ENCODE data around the gene AK8. TPM values are rescaled to one million over a fixed set of nuclear protein-coding genes. Genes with fewer than 3 reads are reported as not detected.

AK8 gene
- total and polyA plus RNA-seq, 9 of the 15 experiments (the other 6 are each of a cell fraction or from before 2014, with no cell fraction given): 0.06 to 0.37 TPM; not detected in 7

- Histone ChIP-seq H3K9ac (ENCODE audit: insufficient read depth in 1 of 2, low read depth in 2 of 2, low read length in 2 of 2) (no peak overlapping the region), H2AFZ (ENCODE audit: low read depth, low read length) (no peak overlapping the region), H3K79me2 (ENCODE audit: control insufficient read depth, insufficient read depth, low read length) (no peaks in the 10 kb centered on the region), H3K4me2 (ENCODE audit: insufficient read depth, low read length) (no peak overlapping the region), H3K4me1 (replicated peaks in 1 of 2; ENCODE audit: control insufficient read depth in 2 of 2, insufficient read depth in 2 of 2, low read length in 2 of 2) (peaks cover 0 to 5% of the 10 kb centered on the region in 2 experiments; a peak in 1 of 5 replicates), H3K36me3 (ENCODE audit: control insufficient read depth, insufficient read depth, low read length) (no peaks in the 10 kb centered on the region), H3K9me1 (ENCODE audit: control insufficient read depth, insufficient read depth, low read length) (no peaks in the 10 kb centered on the region), H4K20me1 (replicated peaks; ENCODE audit: control insufficient read depth, insufficient read depth, low read length) (no peaks in the 10 kb centered on the region), H3K4me3 (no peak overlapping the region), H3K9me3 (replicated peaks; ENCODE audit: control insufficient read depth, insufficient read depth, low read depth, low read length) (no peaks in the 10 kb centered on the region), H3K27ac (ENCODE audit: extremely low read depth, low read depth, low read length) (no peak overlapping the region), H3K27me3 (ENCODE audit: control insufficient read depth in 2 of 2, insufficient read depth in 2 of 2, low read length in 2 of 2) (peaks cover 40 to 75% of the 10 kb centered on the region in 2 experiments)
- ATAC-seq (no peak), DNase-seq (ENCODE audit: extremely low read depth in 1 of 4, low spot score in 3 of 4) (no peak), FAIRE-seq (no peak)
- BruUV-seq (replicated peaks): no TSS peak
- ChIA-PET POLR2A (interaction anchor here (0.8 kb wide), 1 partner anchor 122 kb away, joined by 3 read pairs; no protein-coding TSS in a partner anchor), CTCF (ENCODE audit: low intra/inter-chr PET ratio) (interaction anchor here (0.8 kb wide), 1 partner anchor 88 kb away, joined by 3 read pairs; no protein-coding TSS in a partner anchor)
- in situ Hi-C loops (cut with MboI) (loop anchor here (5.0 kb wide), 2 partner anchors 154 to 306 kb away; no protein-coding TSS in a partner anchor), intact Hi-C loops (cut with micrococcal nuclease) (no loop called here)
- 7% methylated on average over 10 of the region's 13 CpGs for WGBS (ENCODE audit: insufficient coverage, low coverage, missing lambda C conversion rate)
- TF ChIP-seq, protein P1, sequence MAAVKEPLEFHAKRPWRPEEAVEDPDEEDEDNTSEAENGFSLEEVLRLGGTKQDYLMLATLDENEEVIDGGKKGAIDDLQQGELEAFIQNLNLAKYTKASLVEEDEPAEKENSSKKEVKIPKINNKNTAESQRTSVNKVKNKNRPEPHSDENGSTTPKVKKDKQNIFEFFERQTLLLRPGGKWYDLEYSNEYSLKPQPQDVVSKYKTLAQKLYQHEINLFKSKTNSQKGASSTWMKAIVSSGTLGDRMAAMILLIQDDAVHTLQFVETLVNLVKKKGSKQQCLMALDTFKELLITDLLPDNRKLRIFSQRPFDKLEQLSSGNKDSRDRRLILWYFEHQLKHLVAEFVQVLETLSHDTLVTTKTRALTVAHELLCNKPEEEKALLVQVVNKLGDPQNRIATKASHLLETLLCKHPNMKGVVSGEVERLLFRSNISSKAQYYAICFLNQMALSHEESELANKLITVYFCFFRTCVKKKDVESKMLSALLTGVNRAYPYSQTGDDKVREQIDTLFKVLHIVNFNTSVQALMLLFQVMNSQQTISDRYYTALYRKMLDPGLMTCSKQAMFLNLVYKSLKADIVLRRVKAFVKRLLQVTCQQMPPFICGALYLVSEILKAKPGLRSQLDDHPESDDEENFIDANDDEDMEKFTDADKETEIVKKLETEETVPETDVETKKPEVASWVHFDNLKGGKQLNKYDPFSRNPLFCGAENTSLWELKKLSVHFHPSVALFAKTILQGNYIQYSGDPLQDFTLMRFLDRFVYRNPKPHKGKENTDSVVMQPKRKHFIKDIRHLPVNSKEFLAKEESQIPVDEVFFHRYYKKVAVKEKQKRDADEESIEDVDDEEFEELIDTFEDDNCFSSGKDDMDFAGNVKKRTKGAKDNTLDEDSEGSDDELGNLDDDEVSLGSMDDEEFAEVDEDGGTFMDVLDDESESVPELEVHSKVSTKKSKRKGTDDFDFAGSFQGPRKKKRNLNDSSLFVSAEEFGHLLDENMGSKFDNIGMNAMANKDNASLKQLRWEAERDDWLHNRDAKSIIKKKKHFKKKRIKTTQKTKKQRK (IDR thresholded peaks at IDR 0.05; ENCODE audit: borderline replicate concordance, low read depth, low read length): no peak
- TF ChIP-seq RFX1 (IDR thresholded peaks at IDR 0.05) (no peak), BCLAF1 (IDR thresholded peaks at IDR 0.05; ENCODE audit: borderline replicate concordance in 1 of 2, control insufficient read depth in 1 of 2, low read depth in 2 of 2, low read length in 1 of 2) (no peak), HCFC1 (IDR thresholded peaks at IDR 0.05; ENCODE audit: low read depth, low read length) (no peak), RUNX1 (IDR thresholded peaks at IDR 0.05; ENCODE audit: low read depth) (no peak), ZNF311 (CRISPR knock-in tag; IDR thresholded peaks at IDR 0.05) (no peak), HNRNPH1 (optimal IDR thresholded peaks at IDR 0.05; ENCODE audit: low read depth, low read length) (no peak), CHD2 (IDR thresholded peaks at IDR 0.05; ENCODE audit: low read depth, low read length) (no peak), ZNF586 (CRISPR knock-in tag; conservative IDR thresholded peaks at IDR 0.05) (no peak)
- TF ChIP-seq, protein P2, sequence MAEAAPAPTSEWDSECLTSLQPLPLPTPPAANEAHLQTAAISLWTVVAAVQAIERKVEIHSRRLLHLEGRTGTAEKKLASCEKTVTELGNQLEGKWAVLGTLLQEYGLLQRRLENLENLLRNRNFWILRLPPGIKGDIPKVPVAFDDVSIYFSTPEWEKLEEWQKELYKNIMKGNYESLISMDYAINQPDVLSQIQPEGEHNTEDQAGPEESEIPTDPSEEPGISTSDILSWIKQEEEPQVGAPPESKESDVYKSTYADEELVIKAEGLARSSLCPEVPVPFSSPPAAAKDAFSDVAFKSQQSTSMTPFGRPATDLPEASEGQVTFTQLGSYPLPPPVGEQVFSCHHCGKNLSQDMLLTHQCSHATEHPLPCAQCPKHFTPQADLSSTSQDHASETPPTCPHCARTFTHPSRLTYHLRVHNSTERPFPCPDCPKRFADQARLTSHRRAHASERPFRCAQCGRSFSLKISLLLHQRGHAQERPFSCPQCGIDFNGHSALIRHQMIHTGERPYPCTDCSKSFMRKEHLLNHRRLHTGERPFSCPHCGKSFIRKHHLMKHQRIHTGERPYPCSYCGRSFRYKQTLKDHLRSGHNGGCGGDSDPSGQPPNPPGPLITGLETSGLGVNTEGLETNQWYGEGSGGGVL (CRISPR knock-in tag; IDR thresholded peaks at IDR 0.05): no peak
- TF ChIP-seq, protein P3, sequence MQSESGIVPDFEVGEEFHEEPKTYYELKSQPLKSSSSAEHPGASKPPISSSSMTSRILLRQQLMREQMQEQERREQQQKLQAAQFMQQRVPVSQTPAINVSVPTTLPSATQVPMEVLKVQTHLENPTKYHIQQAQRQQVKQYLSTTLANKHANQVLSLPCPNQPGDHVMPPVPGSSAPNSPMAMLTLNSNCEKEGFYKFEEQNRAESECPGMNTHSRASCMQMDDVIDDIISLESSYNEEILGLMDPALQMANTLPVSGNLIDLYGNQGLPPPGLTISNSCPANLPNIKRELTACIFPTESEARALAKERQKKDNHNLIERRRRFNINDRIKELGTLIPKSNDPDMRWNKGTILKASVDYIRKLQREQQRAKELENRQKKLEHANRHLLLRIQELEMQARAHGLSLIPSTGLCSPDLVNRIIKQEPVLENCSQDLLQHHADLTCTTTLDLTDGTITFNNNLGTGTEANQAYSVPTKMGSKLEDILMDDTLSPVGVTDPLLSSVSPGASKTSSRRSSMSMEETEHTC (IDR thresholded peaks at IDR 0.05): no peak
Measured at GRCh38 chr9:132813115-132813771, 64.8 kb downstream of the AK8 start.

All from K562 (cell line).